Hypothalamus (tissue), 51 donors: Measurements from ENCODE around the gene LHX1.

ENCODE experiments used
- DNase-seq, 51 donors: peaks; one replicate each; lab custom pipeline; 2025; lab: John Stamatoyannopoulos, UW

LHX1 gene

GRCh38 chr17:36937959-36938565 is 787 bp downstream of the LHX1 start:
- DNase-seq = no peak

DNA sequence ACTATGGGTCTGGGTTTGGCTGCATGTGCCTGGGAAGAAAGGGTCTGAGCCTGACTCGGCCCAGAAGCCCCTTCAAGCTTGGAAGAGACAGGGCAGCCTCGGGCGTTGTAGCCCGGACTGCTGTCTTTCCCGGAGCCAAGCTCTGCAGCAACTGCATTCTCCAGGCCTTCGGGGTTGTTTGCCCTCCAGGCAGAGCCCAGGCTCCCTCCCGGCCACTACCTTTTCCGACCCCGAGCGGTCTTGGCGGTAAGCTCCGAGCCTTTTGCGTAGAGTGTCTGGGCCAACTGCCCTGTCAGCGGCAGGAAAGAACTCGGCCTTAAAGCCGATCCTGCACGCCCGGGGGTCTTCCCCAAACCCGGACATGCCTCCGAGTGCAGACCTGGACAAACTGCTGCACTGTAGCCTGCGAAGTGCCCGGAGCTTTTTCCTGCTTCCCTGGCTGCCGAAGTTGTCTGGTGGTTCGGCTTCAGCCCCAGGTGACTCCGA is 1.3 kb downstream of the LHX1 start:
- no peak for DNase-seq

GRCh38 chr17:36939052-36939801 is 2.0 kb downstream of the LHX1 start:
- no peak for DNase-seq

DNA sequence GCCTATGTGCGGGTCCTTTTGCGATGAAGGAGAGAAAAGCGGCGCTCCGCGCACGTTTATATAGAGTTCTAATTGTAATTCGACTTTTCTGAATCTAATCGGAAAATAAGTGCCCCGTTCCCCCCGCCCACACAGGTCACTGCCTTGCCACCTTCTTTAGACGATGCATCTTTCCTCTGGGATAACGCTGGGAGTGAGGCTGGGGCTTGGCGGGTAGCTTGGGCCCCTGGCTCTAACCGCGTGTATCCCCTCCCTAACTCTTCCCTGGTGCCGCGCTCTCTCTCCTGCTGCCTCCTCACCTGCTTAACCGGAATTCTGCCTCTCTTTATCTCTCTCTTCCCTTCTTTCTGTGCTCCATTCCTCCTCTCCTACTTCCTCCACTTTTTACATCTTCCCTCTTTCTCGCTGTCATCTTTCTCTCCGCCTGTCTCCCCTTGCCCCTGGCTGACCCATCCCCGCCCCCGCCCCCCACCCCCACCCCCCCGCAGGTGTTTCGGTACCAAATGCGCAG is 2.6 kb downstream of the LHX1 start:
- DNase-seq = no peak

DNA sequence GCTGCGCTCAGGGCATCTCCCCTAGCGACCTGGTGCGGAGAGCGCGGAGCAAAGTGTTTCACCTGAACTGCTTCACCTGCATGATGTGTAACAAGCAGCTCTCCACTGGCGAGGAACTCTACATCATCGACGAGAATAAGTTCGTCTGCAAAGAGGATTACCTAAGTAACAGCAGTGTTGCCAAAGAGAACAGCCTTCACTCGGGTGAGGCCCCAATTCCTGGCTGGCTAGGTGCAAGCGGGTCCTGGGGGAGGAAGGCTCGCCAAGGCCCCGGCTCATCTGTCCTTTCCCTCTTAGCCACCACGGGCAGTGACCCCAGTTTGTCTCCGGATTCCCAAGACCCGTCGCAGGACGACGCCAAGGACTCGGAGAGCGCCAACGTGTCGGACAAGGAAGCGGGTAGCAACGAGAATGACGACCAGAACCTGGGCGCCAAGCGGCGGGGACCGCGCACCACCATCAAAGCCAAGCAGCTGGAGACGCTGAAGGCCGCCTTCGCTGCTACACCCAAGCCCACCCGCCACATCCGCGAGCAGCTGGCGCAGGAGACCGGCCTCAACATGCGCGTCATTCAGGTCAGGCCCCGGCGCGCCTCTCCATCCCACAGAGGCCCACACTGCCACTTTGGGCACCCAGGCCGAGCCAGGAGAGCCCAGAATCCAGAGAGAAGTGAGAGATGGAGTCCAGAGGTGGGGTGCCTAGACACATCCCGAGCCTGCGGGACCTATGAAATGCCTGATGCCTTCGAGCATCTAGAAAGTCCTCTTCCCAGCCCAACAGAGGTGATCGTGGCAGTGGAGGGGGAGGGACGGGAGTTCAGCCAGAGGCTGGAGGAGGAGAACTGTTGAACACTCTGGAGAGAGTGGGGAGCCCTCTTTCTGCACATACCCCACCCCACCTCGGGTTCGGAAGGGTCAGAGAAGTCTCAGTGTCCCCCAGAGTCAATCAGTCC is 3.3 kb downstream of the LHX1 start:
- no peak for DNase-seq

GRCh38 chr17:36941265-36942010 is 4.2 kb downstream of the LHX1 start:
- no peak for DNase-seq

- no peak for DNase-seq
Observed at GRCh38 chr17:36942019-36942599, 4.8 kb downstream of the LHX1 start.

- no peak for DNase-seq
Observed at GRCh38 chr17:36942631-36943125, 5.4 kb downstream of the LHX1 start.

DNA sequence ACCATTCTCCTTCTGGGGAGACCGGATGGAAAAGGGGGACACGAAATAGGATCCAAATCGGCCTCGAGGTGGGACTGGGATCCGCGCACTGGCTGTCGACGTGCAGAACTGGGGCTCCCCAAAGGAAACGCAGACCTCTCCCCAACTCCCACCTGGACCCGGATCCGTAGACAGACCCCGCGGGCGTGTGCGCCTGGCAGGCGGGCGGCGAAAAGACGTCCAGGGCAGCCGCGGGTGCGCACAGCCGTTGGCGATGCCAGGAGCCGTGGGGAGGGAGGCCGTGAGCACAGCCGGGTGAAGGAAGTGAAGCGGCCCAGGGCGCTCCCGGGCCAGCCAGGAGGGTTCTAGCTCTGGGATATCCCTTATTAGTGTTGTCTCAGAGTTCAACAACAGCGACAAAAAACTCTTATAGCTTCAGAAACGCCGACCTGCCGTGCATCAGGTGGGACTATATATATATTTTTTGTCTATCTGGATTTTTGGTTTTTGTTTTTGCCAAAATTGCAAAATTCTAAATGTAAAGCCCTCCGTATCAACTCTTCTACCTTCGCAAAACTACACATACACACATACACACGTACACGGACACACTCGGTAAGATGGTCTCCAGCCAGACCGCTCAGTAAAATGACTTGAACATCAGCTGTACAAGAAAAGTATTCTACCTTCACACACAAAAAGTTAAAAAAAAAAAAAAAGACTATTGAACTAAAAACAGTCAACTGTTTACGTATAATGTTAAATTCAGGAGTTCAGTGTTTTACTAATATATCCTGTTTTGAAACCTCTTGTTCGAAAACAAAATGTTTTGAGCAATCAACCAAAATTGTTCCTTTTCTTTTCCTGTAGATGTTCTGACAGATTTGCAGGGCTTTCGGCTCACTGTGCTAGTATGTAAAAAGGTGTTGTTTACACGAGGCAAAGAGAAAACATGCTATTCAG is 6.2 kb downstream of the LHX1 start:
- DNase-seq = no peak

GRCh38 chr17:36944553-36944952 is 7.3 kb downstream of the LHX1 start:
- no peak for DNase-seq

- DNase-seq = no peak
Observed at GRCh38 chr17:36945140-36945539, 7.9 kb downstream of the LHX1 start.

DNA sequence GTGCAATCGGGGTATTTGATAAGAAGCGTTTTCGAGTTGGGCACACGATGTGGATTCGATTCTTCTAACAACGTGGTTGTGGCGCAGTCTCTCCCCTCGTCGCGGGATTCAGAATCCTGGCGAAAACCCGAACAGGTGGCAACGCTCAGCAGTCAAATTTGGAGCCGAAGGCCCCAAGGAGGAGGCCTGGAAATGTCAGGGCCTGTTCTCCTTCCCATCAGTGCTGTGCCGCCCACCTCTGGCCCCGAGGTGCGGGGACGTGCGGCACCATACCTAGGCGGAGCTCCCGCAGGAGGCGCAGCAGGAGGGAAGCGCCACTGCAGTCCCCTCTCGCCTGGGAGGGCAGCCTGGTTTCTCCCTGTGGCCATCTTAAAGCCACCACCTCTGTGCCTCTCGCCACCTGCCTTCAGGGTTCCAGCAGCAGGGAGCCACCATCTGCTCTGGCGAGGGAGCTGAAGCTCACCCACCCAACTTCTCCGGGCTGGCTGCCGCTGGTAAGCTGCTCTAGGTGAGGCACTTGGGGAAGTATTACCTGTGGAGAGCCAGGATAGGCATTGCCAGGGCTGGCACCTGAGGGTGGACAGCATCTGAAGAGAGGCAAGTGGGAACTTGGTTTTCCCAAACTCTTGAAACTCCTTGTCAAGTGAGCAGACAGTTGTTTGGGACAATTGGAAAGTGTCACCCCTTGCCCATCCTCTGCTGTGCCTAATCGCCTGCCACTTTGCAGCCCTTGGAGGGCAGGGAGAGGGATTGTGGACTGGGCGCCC is 8.9 kb downstream of the LHX1 start:
- DNase-seq = no peak

GRCh38 chr17:36946726-36947091 is 9.4 kb downstream of the LHX1 start:
- DNase-seq = no peak

DNA sequence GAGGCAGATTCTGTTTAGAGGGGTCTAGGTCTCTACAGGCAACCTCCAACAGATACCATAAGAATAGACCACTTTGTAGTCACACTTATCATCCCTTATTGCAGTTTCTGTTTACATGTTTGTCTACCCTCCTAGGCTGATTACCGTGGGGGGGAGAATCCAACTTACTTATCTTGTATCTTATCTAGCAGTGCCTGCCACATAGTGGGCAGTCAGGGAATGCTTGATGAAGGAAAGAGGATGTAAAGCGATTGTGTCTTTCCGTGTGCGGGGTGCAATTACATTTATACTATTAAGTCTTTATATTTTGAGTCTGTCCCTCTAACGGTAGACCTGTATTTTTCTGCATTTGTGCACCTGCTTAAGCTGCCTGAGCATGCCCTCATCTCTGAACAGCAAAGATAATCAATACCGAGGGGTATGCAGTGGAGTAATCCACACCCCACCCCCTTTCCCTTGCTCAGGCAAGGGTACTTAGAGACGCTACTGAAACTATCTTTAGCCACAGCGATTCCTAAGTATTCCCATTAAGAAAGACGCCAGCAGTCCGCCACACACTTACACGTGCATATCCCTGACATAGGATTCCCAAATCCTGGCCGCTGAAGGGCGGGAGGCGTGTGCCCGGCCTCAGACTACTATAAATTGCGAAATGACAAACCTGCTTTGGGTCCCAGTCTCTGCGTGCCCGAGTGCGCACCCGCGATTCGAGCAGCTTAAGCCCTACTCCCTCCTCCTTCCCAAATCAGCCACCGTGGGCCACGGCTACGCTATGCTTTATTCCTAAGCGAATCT is 10.8 kb downstream of the LHX1 start:
- no peak for DNase-seq

GRCh38 chr17:36948717-36949460 is 11.6 kb downstream of the LHX1 start, which contains the start of gene AATF:
AATF (plus strand) TSS chr17:36948954; CDS start chr17:36949126, 172 bp downstream.
- DNase-seq = peak; percentile 32 to 98 (median 92)

- DNase-seq = peak in 2 of 51 donors; percentile 28 to 34
Observed at GRCh38 chr17:36949461-36949927, 12.2 kb downstream of the LHX1 start.
